Cardiac muscle cell (in vitro differentiated cells and primary cell): Measurements from ENCODE around the gene ATP11B. TPM values are rescaled to one million over a fixed set of nuclear protein-coding genes. Genes with fewer than 3 reads are reported as not detected.

ENCODE experiments used
- DNase-seq, 2 donors: peaks; one replicate each; pipeline versions ENCODE4 v3.0.0 to v3.0.0-alpha.2; 2010 to 2017; ENCODE audit warnings: low read depth in 1 of 2, low spot score in 1 of 2
- H3K27ac ChIP-seq: fragments of 200-600 bp; sonication (generic); 2 replicates; pipeline ENCODE4 v1.5.1; 2016
- H3K27me3 ChIP-seq: fragments of 200-600 bp; sonication (generic); 2 replicates; pipeline ENCODE4 v1.6.0; 2016; ENCODE audit warnings: control low read depth
- H3K36me3 ChIP-seq: fragments of 200-600 bp; sonication (generic); 2 replicates; pipeline ENCODE4 v1.5.1; 2016; ENCODE audit warnings: control low read depth
- H3K4me1 ChIP-seq: fragments of 200-600 bp; sonication (generic); 2 replicates; pipeline ENCODE4 v1.8.1; 2017; ENCODE audit warnings: low read depth, mild to moderate bottlenecking, mixed run types
- H3K4me3 ChIP-seq: fragments of 200-600 bp; sonication (generic); 2 replicates; pipeline ENCODE4 v1.5.1; 2016; ENCODE audit warnings: mild to moderate bottlenecking
- H3K9me3 ChIP-seq: fragments of 200-600 bp; sonication (generic); 2 replicates; pipeline ENCODE4 v1.5.1; 2017; ENCODE audit warnings: low read depth, mild to moderate bottlenecking, control low read depth
- polyA plus RNA-seq: library from polyadenylated mRNA; unstranded; fragments of >200 nt; fragmentation: Nextera tagmentation; extraction: Ambion mirVana; gene quantifications from 2 replicates; pipeline ENCODE4 v1.2.1, GENCODE V29; 2016
- total RNA-seq: library from RNA; depleted of rRNA; stranded (reverse); fragments of >200 nt; gene quantifications from 2 replicates; pipeline ENCODE4 v1.2.3, GENCODE V29; 2016
- TF ChIP-seq, protein P1 (sequence below): IDR thresholded peaks from 2 replicates; pipeline ENCODE4 v1.5.1; 2012; ENCODE audit warnings: low read depth, mild to moderate bottlenecking, low read length

ATP11B gene
- total and polyA plus RNA-seq, 2 experiments from 2014 or later = 11.9 to 79.0 TPM

GRCh38 chr3:182895513-182896112, 102.3 kb downstream of the ATP11B start:
- DNase-seq = no peak
- H3K36me3 ChIP-seq = peaks cover 6% of the 10 kb centered on the region
- no peaks in the 10 kb centered on the region for H3K9me3 ChIP-seq
- TF ChIP-seq, protein P1, sequence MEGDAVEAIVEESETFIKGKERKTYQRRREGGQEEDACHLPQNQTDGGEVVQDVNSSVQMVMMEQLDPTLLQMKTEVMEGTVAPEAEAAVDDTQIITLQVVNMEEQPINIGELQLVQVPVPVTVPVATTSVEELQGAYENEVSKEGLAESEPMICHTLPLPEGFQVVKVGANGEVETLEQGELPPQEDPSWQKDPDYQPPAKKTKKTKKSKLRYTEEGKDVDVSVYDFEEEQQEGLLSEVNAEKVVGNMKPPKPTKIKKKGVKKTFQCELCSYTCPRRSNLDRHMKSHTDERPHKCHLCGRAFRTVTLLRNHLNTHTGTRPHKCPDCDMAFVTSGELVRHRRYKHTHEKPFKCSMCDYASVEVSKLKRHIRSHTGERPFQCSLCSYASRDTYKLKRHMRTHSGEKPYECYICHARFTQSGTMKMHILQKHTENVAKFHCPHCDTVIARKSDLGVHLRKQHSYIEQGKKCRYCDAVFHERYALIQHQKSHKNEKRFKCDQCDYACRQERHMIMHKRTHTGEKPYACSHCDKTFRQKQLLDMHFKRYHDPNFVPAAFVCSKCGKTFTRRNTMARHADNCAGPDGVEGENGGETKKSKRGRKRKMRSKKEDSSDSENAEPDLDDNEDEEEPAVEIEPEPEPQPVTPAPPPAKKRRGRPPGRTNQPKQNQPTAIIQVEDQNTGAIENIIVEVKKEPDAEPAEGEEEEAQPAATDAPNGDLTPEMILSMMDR = no peak
- no peak overlapping the region for H3K4me3 ChIP-seq
- no peaks in the 10 kb centered on the region for H3K4me1 ChIP-seq
- no peak overlapping the region for H3K27ac ChIP-seq
- no peaks in the 10 kb centered on the region for H3K27me3 ChIP-seq

DNA sequence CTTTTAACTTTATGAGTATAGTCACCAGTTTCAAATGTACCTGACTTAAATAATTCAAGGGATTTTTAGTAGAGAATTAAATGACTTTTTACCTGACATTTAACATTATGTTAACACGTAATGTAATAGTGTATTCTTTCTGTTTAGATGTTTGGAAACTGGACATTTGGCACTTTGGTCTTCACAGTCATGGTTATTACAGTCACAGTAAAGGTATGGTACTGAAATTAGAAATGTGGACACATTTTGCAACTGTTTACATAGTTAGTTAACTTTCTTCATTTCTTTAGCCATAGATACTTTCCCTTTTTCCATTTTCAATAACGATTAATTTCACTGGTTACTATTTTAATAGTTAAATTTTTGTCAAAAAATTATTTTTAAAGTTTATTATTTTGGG, 103.2 kb downstream of the ATP11B start:
- H3K4me1 ChIP-seq = no peaks in the 10 kb centered on the region
- H3K36me3 ChIP-seq = peaks cover 5% of the 10 kb centered on the region
- H3K27ac ChIP-seq = no peak overlapping the region
- DNase-seq = no peak
- no peaks in the 10 kb centered on the region for H3K9me3 ChIP-seq
- TF ChIP-seq, protein P1 = no peak
- no peaks in the 10 kb centered on the region for H3K27me3 ChIP-seq
- H3K4me3 ChIP-seq = no peak overlapping the region

DNA sequence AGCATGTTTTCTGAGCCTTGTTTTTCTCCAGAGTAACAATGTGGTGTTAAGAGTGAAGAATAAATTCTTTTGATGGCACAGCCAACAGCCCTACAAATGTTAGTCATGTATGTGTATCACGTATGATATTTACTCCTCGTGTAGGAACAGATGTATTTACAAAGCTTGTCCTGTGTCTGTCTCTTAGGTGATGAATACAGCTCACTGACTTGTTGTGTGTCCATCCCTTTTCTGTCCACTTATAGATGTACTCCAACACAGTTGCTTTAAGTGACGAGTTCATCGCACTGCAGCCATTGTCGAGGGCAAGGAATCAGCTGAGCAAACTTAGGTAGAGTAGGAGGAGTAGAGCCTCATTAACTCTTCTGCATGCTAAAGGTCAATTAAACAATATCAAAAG, 108.9 kb downstream of the ATP11B start:
- H3K9me3 ChIP-seq = no peaks in the 10 kb centered on the region
- H3K4me1 ChIP-seq = no peaks in the 10 kb centered on the region
- H3K27me3 ChIP-seq = no peaks in the 10 kb centered on the region
- no peak overlapping the region for H3K4me3 ChIP-seq
- TF ChIP-seq, protein P1 = no peak
- H3K27ac ChIP-seq = no peak overlapping the region
- H3K36me3 ChIP-seq = peaks cover 13% of the 10 kb centered on the region
- DNase-seq = no peak

DNA sequence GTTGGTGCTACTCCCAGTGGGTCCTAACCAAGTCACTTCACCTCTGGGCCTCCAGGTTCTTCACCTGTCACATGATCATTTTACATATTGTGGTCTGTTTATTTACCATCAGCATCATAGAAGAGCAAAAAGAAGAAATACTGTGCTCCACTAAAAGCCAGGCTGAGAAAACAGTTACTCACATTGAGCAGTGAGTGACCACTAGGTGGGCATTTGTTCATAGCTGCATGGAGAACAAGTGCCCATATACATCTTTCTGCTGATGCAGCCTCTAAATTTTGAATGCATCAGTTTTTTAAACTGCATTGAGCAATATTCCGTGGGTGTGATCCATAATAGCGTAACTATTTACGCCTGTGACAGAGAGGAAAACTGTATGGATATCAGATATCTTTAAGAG, 110.9 kb downstream of the ATP11B start:
- Histone ChIP-seq H3K36me3 (peaks cover 8% of the 10 kb centered on the region), H3K27me3 (no peaks in the 10 kb centered on the region), H3K27ac (no peak overlapping the region), H3K4me1 (no peaks in the 10 kb centered on the region), H3K9me3 (no peaks in the 10 kb centered on the region), H3K4me3 (no peak overlapping the region)
- TF ChIP-seq, protein P1 = no peak
- no peak for DNase-seq

DNA sequence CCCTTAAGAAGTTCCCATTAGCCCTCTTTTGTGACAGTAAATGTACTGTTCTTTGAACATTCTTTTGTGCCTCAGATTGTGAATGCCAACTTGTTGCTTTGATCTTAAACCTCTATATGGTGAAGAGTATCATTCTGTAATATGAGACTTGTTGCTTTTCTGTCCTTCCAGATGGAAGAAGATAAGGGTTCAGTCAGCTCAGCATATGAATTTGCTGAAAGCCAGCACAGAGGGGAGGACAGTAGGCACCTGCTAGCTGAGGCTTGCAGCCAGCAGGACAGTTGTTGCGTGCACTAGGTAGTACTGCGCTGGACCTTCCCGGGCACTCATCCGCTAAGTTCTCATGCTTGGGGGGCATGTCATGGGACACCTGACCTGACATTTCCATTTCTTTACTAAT, 112.3 kb downstream of the ATP11B start:
- Histone ChIP-seq H3K4me3 (no peak overlapping the region), H3K4me1 (no peaks in the 10 kb centered on the region), H3K27me3 (no peaks in the 10 kb centered on the region), H3K27ac (no peak overlapping the region), H3K9me3 (no peaks in the 10 kb centered on the region), H3K36me3 (peaks cover 8% of the 10 kb centered on the region)
- no peak for DNase-seq
- TF ChIP-seq, protein P1 = no peak
